Esophagus (tissue), 2 donors: ENCODE results near the gene MIF4GD. TPM values are rescaled to one million over a fixed set of nuclear protein-coding genes. Genes with fewer than 3 reads are reported as not detected.
A peak's percentile ranks its signal among the peaks of the same experiment; 100 is the strongest.

Experiments used
- H3K27ac ChIP-seq, 2 donors: one replicate each; pipeline ENCODE4 v1.5.1; 2013; ENCODE audit warnings: low read depth in 2 of 2, mild to moderate bottlenecking in 2 of 2, inconsistent platforms in 1 of 2, low read length in 1 of 2, moderate library complexity in 1 of 2
- H3K27me3 ChIP-seq, 2 donors: one replicate each; pipeline ENCODE4 v1.6.1; 2013; ENCODE audit warnings: low read length in 2 of 2, control low read depth in 1 of 2, mild to moderate bottlenecking in 1 of 2; ENCODE audit not compliant: insufficient read depth in 2 of 2, control insufficient read depth in 1 of 2
- H3K36me3 ChIP-seq, 2 donors: one replicate each; pipeline ENCODE4 v1.6.1; 2013; ENCODE audit warnings: low read length in 1 of 2; ENCODE audit not compliant: control insufficient read depth in 2 of 2, insufficient read depth in 2 of 2
- H3K4me1 ChIP-seq, 2 donors: one replicate each; pipeline ENCODE4 v1.6.1; 2013; ENCODE audit warnings: low read length in 1 of 2; ENCODE audit not compliant: control insufficient read depth in 2 of 2, insufficient read depth in 2 of 2
- H3K4me3 ChIP-seq, 2 donors: one replicate each; pipeline ENCODE4 v1.5.1; 2013; ENCODE audit warnings: low read length in 2 of 2, mild to moderate bottlenecking in 2 of 2, low read depth in 1 of 2, moderate library complexity in 1 of 2
- H3K9me3 ChIP-seq, 2 donors: one replicate each; pipeline ENCODE4 v1.6.1; 2013; ENCODE audit warnings: mild to moderate bottlenecking in 2 of 2, low read depth in 1 of 2, low read length in 1 of 2, moderate library complexity in 1 of 2; ENCODE audit not compliant: control insufficient read depth in 2 of 2, insufficient read depth in 1 of 2
- WGBS, 2 donors: extraction: QIAGEN DNeasy Blood & Tissue Kit; methylation state at CpG; one replicate each; pipeline ENCODE4 v1.1.7; 2013; 5-methylcytosine and 5-hydroxymethylcytosine counted together
- polyA plus RNA-seq, 2 donors: library from polyadenylated mRNA; stranded (reverse); fragments of 200-250 nt; gene quantifications; one replicate each; pipeline ENCODE4 v1.2.3, GENCODE V29; 2013
- donor health status: healthy with polysubstance abuse.
- donor health status: Bipolar disorder and iron deficiency.

The MIF4GD gene
- polyA plus RNA-seq, 2 donors, result 9.3 to 23.3 TPM

DNA sequence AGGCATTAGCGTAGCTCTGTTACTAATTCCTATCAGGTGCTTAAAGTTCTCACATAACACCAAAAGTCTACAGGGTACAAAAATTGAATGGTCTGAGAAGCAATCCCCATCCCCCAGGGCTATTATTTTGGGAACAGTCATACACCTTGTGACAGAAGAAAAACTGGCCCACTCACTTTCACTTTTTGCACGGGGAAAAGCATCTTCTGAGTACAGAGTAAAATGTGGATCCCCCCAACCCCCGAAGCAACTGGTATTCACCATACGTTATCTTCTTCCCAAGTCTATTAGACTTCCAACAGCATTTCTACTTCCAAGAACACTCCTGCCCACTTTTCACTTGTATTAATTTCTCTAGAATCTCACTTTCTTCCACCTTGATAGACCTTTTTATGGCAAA lies 21.5 kb downstream of the MIF4GD start:
- Histone ChIP-seq H3K9me3 (no peaks in the 10 kb centered on the region), H3K27ac (peak overlapping the region; percentile 66 to 82), H3K4me3 (no peak overlapping the region), H3K27me3 (no peaks in the 10 kb centered on the region), H3K4me1 (peaks cover 2 to 3% of the 10 kb centered on the region in 2 donors), H3K36me3 (peaks cover 4 to 20% of the 10 kb centered on the region in 2 donors)
- 66 to 67% methylated on average over 4 of the region's 4 CpGs for WGBS, 2 donors

DNA sequence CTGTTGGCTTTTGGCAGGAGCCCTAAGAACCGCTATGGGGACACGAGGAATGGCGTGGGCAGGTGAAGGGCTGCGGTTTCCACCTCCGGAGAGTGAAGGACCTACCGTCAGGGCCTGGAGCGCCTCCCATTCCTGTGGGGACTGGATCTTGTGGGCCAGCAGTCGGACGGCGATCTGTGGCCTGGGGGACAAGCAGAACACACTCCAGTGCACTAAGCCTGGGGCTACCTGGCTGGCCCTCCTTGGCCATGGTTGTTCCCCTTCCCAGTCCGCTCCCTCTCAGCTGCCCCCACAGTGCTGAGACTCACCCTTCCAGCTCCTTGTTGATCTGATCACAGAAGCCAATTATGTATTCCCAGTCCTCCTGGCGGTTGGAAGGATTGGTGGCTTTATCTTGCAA lies 24.6 kb downstream of the MIF4GD start:
- no peaks in the 10 kb centered on the region for H3K27me3 ChIP-seq
- H3K4me1 ChIP-seq, result peaks cover 2 to 3% of the 10 kb centered on the region in 2 donors
- H3K9me3 ChIP-seq, result no peaks in the 10 kb centered on the region
- peaks cover 14 to 51% of the 10 kb centered on the region in 2 donors for H3K36me3 ChIP-seq
- H3K27ac ChIP-seq, result no peak overlapping the region
- no peak overlapping the region for H3K4me3 ChIP-seq
- WGBS, 2 donors, result 94 to 95% methylated on average over 12 of the region's 12 CpGs

DNA sequence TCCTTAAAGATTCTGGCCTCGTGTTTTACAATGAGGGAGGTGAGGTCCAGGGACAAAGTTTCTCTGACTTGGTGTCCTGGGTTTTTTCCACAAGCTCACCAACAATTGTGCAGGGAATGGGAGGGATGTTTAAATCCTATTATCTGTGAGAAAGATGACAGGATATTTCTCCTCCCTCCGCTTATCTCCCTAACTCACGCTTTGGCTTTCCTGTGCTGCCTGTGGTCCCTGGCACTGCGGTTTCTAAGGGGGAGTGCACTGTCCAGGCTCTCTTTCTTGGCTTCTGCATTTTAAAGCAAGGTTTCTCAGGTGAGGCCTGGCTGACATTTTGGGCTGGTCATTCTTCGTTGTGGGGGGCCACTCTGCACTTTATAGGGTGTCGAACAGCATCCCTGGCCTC lies 26.0 kb downstream of the MIF4GD start:
- H3K4me1 ChIP-seq, result peaks cover 0 to 2% of the 10 kb centered on the region in 2 donors
- no peaks in the 10 kb centered on the region for H3K9me3 ChIP-seq
- no peak overlapping the region for H3K4me3 ChIP-seq
- 87 to 88% methylated on average over 6 of the region's 6 CpGs for WGBS, 2 donors
- H3K27ac ChIP-seq, result no peak overlapping the region
- H3K27me3 ChIP-seq, result no peaks in the 10 kb centered on the region
- peaks cover 20 to 63% of the 10 kb centered on the region in 2 donors for H3K36me3 ChIP-seq

DNA sequence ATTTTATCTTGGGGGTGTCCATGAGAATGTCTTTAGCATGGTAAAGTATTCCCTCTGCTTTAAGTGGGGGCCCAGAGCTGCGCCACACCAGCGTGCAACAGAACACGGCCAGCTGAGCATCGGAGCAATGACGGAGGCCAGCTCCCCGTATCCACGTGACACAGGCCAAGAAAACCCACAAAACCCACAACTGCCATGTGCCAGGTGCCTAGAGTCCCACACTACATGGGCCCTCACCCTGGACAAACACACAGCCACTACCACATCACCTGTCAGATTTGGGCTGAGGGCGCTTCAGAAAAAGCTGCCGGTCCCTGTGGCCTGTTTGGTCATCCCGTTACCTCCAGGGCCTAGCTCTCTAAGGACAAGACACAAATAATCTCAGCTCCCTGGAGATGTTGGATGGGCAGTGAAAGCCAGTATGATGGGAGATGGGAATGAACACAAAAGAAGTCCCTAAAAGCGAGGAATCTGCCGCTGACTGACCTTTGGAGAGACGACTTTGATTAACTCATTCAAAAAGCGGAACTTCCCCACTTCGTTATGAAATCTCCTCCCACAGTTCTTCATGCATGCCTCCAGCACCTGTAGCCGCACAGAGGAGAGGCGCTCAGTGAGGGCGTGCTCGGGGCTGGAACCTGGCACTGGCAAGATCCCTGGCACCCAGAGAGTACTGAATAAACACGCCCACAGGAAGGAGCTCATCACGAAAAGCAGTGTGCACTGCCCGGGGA lies 26.7 kb downstream of the MIF4GD start:
- H3K27ac ChIP-seq, result no peak overlapping the region
- peaks cover 20 to 70% of the 10 kb centered on the region in 2 donors for H3K36me3 ChIP-seq
- no peaks in the 10 kb centered on the region for H3K27me3 ChIP-seq
- H3K4me1 ChIP-seq, result no peaks in the 10 kb centered on the region
- no peaks in the 10 kb centered on the region for H3K9me3 ChIP-seq
- WGBS, 2 donors, result 77 to 82% methylated on average over 22 of the region's 22 CpGs
- no peak overlapping the region for H3K4me3 ChIP-seq

DNA sequence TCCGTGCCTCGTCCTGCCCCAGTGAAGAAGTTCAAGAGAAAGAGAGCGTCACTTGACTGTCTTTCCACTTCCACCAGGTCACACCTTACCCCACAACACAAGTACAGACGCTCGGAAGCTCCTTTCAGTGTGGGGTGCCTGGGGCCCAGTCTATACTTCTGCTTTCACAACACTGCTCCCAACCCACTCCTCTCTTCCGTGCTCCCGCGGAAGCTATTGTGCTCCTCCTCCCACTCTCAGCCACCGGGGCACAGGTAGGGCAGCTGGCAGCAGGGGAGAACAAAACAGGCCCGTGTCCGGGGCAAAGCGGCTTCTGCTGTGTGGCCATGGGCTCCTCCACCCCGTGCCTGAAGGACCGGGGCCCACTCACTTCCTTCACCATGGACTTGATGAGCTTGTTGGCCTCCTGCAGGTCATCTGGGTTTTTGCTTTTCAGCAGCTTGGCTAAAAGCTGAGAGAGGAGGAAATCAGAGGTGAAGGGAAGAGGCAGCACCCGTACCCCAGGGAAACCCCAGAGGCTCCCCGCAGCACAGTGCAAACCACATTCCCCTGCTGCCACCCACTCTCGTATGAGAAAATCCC lies 28.5 kb downstream of the MIF4GD start:
- Histone ChIP-seq H3K4me1 (peaks cover 0 to 2% of the 10 kb centered on the region in 2 donors), H3K9me3 (peaks cover 0 to 2% of the 10 kb centered on the region in 2 donors), H3K4me3 (no peak overlapping the region), H3K36me3 (peaks cover 25 to 88% of the 10 kb centered on the region in 2 donors), H3K27me3 (no peaks in the 10 kb centered on the region), H3K27ac (peak overlapping the region in 1 of 2 donors; percentile 11)
- 77 to 81% methylated on average over 17 of the region's 17 CpGs for WGBS, 2 donors

DNA sequence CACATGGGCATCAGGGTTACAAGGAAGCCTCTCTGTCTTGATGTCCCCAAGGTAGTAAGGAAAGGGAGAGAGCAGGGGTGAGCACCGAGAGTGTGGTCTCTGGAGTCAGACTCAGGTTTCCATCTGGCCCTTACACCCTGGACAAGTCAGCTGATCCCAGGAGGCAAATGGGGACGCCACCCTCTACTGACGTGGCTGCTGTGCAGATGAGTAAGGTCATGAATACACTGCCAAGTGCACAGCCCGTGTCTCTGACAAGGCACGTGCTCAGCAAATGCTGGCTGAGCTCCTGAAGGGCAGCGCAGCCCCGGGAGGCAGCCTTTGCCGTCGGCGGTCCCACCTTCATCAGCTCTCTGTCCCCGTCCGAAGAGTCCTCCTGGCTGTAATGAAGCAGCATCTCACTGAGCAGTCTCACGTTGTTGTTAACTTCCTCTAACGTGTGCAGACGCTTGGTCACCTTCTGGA lies 29.0 kb downstream of the MIF4GD start:
- H3K36me3 ChIP-seq, result peaks cover 28 to 93% of the 10 kb centered on the region in 2 donors
- peaks cover 0 to 2% of the 10 kb centered on the region in 2 donors for H3K4me1 ChIP-seq
- H3K27me3 ChIP-seq, result no peaks in the 10 kb centered on the region
- peaks cover 0 to 2% of the 10 kb centered on the region in 2 donors for H3K9me3 ChIP-seq
- no peak overlapping the region for H3K4me3 ChIP-seq
- WGBS, 2 donors, result 73 to 79% methylated on average over 15 of the region's 15 CpGs
- peak overlapping the region in 1 of 2 donors; percentile 24 for H3K27ac ChIP-seq

DNA sequence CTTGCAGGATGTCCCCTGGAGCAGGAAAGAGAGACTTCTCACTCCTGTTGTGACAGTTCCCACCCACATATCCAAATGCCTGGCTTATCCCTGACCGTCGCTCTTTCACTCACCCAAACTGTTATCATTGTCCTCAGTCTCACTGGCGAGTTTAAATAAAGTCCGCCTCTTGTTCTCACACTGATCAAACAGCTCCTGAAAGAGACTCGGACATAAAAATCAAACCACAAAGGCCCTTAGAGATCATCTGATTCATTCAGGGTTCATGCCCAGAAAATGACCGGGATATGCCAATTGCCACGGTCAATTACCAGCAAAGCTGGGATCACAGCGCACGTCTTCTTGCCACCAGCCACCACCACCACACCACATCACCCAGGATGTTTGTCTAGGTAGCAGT lies 29.5 kb downstream of the MIF4GD start:
- H3K27me3 ChIP-seq, result no peaks in the 10 kb centered on the region
- peaks cover 0 to 2% of the 10 kb centered on the region in 2 donors for H3K9me3 ChIP-seq
- 90 to 92% methylated on average over 9 of the region's 9 CpGs for WGBS, 2 donors
- H3K36me3 ChIP-seq, result peaks cover 33 to 97% of the 10 kb centered on the region in 2 donors
- H3K27ac ChIP-seq, result peak overlapping the region in 1 of 2 donors; percentile 6
- H3K4me3 ChIP-seq, result no peak overlapping the region
- H3K4me1 ChIP-seq, result peaks cover 0 to 2% of the 10 kb centered on the region in 2 donors

DNA sequence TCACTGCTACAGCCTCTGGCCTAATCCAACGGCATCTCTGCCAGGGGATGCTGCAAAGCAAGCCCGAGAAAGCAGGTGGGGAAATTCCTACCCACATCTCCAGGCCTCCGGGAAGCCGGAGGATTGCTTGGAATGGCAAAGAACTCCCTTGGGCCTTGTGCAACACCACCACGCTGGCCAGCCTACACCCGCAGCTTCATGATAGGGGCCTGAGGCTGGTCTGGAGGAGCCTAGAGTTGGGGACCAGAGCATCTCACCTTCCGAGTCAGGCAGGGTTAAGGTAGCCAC lies 29.9 kb downstream of the MIF4GD start:
- 81% methylated on average over 7 of the region's 7 CpGs for WGBS, 2 donors
- Histone ChIP-seq H3K4me3 (no peak overlapping the region), H3K4me1 (peaks cover 0 to 2% of the 10 kb centered on the region in 2 donors), H3K36me3 (peaks cover 33 to 93% of the 10 kb centered on the region in 2 donors), H3K27ac (peak overlapping the region in 1 of 2 donors; percentile 1), H3K27me3 (no peaks in the 10 kb centered on the region), H3K9me3 (peaks cover 0 to 2% of the 10 kb centered on the region in 2 donors)

DNA sequence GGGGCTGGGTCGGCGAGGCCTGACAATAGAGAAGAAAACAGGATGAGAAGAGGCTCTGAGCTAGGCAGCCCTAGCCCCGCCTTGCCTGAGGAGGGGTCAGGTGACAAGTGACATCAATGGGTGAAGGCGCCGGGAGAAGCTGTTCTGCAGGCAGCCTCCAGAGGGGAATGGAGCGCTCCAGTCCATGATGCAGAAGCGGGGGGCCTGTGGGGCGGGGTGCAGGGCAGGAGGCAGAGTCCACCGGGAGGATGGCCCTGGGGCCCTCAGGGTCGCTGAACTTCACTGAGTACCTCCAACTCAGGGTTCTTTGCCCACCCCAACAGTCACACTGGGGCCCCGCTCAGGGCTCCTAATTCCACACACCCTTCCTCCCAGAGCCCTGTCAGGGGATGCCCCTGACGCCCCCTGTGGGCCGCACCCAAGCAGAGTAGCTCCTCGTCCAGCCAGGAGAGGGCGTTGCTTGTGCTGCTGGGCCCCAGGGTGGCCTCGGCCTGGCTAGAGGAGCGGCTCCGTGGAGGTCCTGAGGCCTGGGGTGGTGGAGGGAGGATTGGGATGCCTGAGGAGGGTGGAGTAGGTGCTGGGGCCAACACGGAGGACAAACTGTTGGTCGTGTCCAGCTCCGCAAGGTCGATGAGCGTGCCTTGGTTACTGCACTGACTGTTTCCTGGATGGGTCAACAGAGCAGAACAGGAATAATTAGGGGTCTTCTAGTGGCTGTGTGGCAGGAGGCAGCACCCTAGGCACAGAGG lies 30.5 kb downstream of the MIF4GD start:
- 62 to 67% methylated on average over 20 to 23 of the region's 23 CpGs for WGBS, 2 donors
- Histone ChIP-seq H3K9me3 (peaks cover 0 to 2% of the 10 kb centered on the region in 2 donors), H3K36me3 (peaks cover 33 to 91% of the 10 kb centered on the region in 2 donors), H3K27me3 (no peaks in the 10 kb centered on the region), H3K4me3 (no peak overlapping the region), H3K27ac (peak overlapping the region in 1 of 2 donors; percentile 16), H3K4me1 (peaks cover 0 to 2% of the 10 kb centered on the region in 2 donors)
